Chondrocyte (in vitro differentiated cells): ENCODE measurements around the gene RGS2. TPM values are rescaled to one million over a fixed set of nuclear protein-coding genes. Genes with fewer than 3 reads are reported as not detected.

ENCODE experiments used
- DNase-seq: peaks from one replicate; pipeline ENCODE4 v3.0.0; 2021; ENCODE audit warnings: mixed read lengths, low spot score
- H3K27ac Mint-ChIP-seq: one replicate; pipeline ENCODE4 v1.8.0; 2021; ENCODE audit warnings: mild to moderate bottlenecking, moderate library complexity, mixed read lengths; ENCODE audit not compliant: unreplicated experiment
- H3K27me3 Mint-ChIP-seq: 2 replicates; pipeline ENCODE4 v1.8.0; 2021; ENCODE audit warnings: low read depth, mixed read lengths
- H3K36me3 Mint-ChIP-seq: 2 replicates; pipeline ENCODE4 v1.8.0; 2021; ENCODE audit warnings: low read depth, mixed read lengths
- H3K4me1 Mint-ChIP-seq: 2 replicates; pipeline ENCODE4 v1.8.0; 2021; ENCODE audit warnings: low read depth, mild to moderate bottlenecking, mixed read lengths
- H3K4me3 Mint-ChIP-seq: one replicate; pipeline ENCODE4 v1.8.0; 2021; ENCODE audit warnings: mild to moderate bottlenecking, moderate library complexity, mixed read lengths; ENCODE audit not compliant: unreplicated experiment
- H3K9me3 Mint-ChIP-seq: 2 replicates; pipeline ENCODE4 v1.8.0; 2021; ENCODE audit warnings: low read depth, mixed read lengths
- CTCF ChIP-seq: fragments of 200-600 bp; sonication (generic); IDR thresholded peaks from 2 replicates; pipeline ENCODE4 v1.5.0; 2021; ENCODE audit warnings: antibody characterized with exemption, mild to moderate bottlenecking, moderate library complexity
- total RNA-seq: library from RNA; stranded (reverse); gene quantifications from 3 replicates; pipeline ENCODE4 v1.2.1, GENCODE V29; 2021

Gene RGS2
- total RNA-seq, 1 donor from 2014 or later, result 22.8 TPM

GRCh38 chr1:192771341-192771740, 37.5 kb upstream of the RGS2 start:
- Mint-ChIP-seq H3K27ac (no peak overlapping the region), H3K36me3 (no peaks in the 10 kb centered on the region), H3K4me1 (no peaks in the 10 kb centered on the region), H3K27me3 (no peaks in the 10 kb centered on the region), H3K9me3 (no peaks in the 10 kb centered on the region), H3K4me3 (no peak overlapping the region)
- DNase-seq, result no peak
- TF ChIP-seq CTCF, result no peak

GRCh38 chr1:192775631-192776030, 33.2 kb upstream of the RGS2 start:
- H3K36me3 Mint-ChIP-seq, result no peaks in the 10 kb centered on the region
- peaks cover 9% of the 10 kb centered on the region for H3K9me3 Mint-ChIP-seq
- H3K27me3 Mint-ChIP-seq, result no peaks in the 10 kb centered on the region
- no peaks in the 10 kb centered on the region for H3K4me1 Mint-ChIP-seq
- DNase-seq, result no peak
- H3K4me3 Mint-ChIP-seq, result no peak overlapping the region
- H3K27ac Mint-ChIP-seq, result no peak overlapping the region
- TF ChIP-seq CTCF, result no peak

- no peak for TF ChIP-seq CTCF
- no peak overlapping the region for H3K4me3 Mint-ChIP-seq
- H3K36me3 Mint-ChIP-seq, result no peaks in the 10 kb centered on the region
- H3K27ac Mint-ChIP-seq, result no peak overlapping the region
- peaks cover 9% of the 10 kb centered on the region for H3K9me3 Mint-ChIP-seq
- H3K4me1 Mint-ChIP-seq, result no peaks in the 10 kb centered on the region
- DNase-seq, result no peak
- H3K27me3 Mint-ChIP-seq, result no peaks in the 10 kb centered on the region
Measured at GRCh38 chr1:192776206-192776605, 32.6 kb upstream of the RGS2 start.

GRCh38 chr1:192776998-192777397, 31.8 kb upstream of the RGS2 start:
- Mint-ChIP-seq H3K4me1 (no peaks in the 10 kb centered on the region), H3K9me3 (peaks cover 9% of the 10 kb centered on the region), H3K27me3 (no peaks in the 10 kb centered on the region), H3K36me3 (no peaks in the 10 kb centered on the region), H3K4me3 (no peak overlapping the region), H3K27ac (no peak overlapping the region)
- TF ChIP-seq CTCF, result no peak
- no peak for DNase-seq

DNA sequence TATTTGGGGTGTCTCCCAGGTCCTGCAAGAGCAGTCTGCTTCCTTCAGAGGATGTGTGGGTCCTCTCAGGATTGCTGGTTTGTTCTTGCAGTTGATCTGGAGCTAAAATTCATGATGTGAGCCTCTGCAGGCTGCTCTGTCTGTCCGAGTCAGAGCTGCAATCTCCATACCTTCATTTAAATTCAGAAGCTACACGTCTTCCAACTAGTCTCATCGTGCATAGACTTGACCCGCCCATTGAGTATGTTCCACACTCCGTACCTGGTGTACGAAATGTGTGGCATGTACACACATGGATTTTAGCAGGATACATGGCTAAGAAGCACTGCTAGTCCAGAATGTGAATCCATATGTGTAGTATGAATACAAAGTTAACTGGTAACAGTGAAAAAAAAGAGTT, 25.0 kb upstream of the RGS2 start:
- no peak for TF ChIP-seq CTCF
- peaks cover 9% of the 10 kb centered on the region for H3K9me3 Mint-ChIP-seq
- H3K27ac Mint-ChIP-seq, result no peak overlapping the region
- peaks cover 6% of the 10 kb centered on the region for H3K4me1 Mint-ChIP-seq
- DNase-seq, result no peak
- H3K27me3 Mint-ChIP-seq, result no peaks in the 10 kb centered on the region
- H3K36me3 Mint-ChIP-seq, result peaks cover 5% of the 10 kb centered on the region
- no peak overlapping the region for H3K4me3 Mint-ChIP-seq
